Measurements from ENCODE around the gene ADM5. TPM values are rescaled to one million over a fixed set of nuclear protein-coding genes. Genes with fewer than 3 reads are reported as not detected.

The ADM5 gene
- total and polyA plus RNA-seq, 11 donors = 0.14 to 1.6 (median 0.60) TPM; not detected in 1

DNA sequence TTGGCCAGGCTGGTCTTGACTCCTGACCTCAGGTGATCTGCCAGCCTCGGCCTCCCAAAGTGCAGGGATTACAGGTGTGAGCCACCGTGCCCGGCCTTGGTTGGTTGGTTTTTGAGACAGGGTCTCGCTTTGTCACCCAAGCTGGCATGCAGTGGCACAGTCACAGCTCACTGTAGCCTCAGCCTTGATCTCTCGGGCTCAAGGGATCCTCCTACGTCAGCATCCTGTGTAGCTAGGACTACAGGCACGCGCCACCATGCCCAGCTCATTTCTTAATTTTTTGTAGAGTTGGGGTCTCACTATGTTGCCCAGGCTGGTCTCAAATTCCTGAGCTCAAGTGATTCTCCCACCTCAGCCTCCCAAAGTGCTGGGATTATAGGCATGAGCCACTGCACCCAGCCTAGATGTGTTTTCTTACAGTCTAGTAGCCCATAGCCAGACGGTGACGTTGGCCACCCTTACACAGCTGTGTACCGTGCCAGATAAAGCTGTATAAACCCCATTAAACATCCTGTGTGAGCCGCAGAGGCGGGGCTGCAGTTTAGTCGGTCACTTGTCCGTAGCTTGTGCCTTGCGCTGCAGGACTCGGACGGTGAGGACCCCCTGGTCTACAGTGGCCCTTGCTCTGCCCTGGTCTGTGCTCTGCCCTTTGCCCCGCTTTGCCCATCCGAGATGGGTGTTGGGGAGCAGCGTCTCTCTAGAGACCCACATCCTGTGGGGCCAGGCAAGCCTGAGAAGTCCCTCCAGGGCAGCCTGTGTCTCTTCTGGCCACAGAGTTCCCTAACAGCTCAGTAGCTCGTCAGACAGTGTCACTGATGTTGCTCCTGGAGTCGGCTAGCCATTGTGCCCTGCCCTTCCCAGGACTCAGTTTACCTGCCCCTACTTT lies 33.6 kb upstream of the ADM5 start:
- Histone ChIP-seq H3K4me3 (no peak overlapping the region), H3K9me3 (no peaks in the 10 kb centered on the region), H3K27ac (no peak overlapping the region), H3K36me3 (peaks cover 6 to 97% (median 90%) of the 10 kb centered on the region in 9 donors), H3K4me1 (no peaks in the 10 kb centered on the region), H3K27me3 (no peaks in the 10 kb centered on the region)
- TF ChIP-seq, protein P1, sequence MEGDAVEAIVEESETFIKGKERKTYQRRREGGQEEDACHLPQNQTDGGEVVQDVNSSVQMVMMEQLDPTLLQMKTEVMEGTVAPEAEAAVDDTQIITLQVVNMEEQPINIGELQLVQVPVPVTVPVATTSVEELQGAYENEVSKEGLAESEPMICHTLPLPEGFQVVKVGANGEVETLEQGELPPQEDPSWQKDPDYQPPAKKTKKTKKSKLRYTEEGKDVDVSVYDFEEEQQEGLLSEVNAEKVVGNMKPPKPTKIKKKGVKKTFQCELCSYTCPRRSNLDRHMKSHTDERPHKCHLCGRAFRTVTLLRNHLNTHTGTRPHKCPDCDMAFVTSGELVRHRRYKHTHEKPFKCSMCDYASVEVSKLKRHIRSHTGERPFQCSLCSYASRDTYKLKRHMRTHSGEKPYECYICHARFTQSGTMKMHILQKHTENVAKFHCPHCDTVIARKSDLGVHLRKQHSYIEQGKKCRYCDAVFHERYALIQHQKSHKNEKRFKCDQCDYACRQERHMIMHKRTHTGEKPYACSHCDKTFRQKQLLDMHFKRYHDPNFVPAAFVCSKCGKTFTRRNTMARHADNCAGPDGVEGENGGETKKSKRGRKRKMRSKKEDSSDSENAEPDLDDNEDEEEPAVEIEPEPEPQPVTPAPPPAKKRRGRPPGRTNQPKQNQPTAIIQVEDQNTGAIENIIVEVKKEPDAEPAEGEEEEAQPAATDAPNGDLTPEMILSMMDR (IDR thresholded peaks at IDR 0.05) = no peak
- TF ChIP-seq POLR2A (IDR thresholded peaks at IDR 0.05) = no peak
- ATAC-seq (no peak), DNase-seq (no peak)
- intact Hi-C loops (cut with DNase I) = no loop called here
- 89 to 94% (median 90%) methylated on average over 17 to 23 of the region's 23 CpGs for WGBS, 4 donors

DNA sequence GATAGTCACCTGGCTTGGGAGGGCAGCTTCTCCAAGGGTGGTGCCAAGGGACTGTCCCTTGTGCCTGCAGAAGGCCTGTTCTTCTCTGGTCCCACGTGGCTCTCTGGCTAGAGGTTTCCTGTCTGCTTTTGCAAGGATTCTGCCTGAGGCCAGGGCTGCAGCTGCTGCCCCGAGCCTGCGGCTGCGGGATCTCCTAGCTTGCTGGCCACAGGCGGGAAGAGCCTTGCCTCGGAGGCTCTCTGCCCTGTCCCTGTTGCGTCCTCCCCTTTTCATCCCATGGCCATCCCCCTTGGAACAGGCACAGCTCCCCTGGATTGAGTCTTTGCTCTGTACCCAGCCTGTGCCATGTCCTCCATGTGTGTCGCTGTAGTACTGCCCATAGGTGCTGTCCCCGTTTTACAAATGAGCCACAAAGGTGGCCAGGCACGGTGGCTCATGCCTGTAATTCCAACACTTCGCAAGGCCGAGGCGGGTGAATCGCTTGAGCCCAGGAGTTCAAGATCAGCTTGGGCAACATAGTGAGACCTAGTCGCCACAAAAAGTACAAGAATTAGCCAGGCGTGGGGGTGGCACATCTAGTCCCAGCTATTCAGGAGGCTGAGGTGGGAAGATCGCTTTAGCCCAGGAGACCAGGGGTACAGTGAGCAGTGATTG lies 32.8 kb upstream of the ADM5 start:
- peaks cover 6 to 98% (median 92%) of the 10 kb centered on the region in 9 donors for H3K36me3 ChIP-seq
- H3K4me1 ChIP-seq = no peaks in the 10 kb centered on the region
- no peak overlapping the region for H3K27ac ChIP-seq
- intact Hi-C loops (cut with DNase I) = no loop called here
- no peaks in the 10 kb centered on the region for H3K9me3 ChIP-seq
- H3K27me3 ChIP-seq = no peaks in the 10 kb centered on the region
- 91 to 93% (median 91%) methylated on average over 15 to 17 of the region's 17 CpGs for WGBS, 4 donors
- H3K4me3 ChIP-seq = no peak overlapping the region
- TF ChIP-seq POLR2A (IDR thresholded peaks at IDR 0.05) = no peak
- TF ChIP-seq, protein P1 (IDR thresholded peaks at IDR 0.05) = no peak
- DNase-seq = no peak
- no peak for ATAC-seq

DNA sequence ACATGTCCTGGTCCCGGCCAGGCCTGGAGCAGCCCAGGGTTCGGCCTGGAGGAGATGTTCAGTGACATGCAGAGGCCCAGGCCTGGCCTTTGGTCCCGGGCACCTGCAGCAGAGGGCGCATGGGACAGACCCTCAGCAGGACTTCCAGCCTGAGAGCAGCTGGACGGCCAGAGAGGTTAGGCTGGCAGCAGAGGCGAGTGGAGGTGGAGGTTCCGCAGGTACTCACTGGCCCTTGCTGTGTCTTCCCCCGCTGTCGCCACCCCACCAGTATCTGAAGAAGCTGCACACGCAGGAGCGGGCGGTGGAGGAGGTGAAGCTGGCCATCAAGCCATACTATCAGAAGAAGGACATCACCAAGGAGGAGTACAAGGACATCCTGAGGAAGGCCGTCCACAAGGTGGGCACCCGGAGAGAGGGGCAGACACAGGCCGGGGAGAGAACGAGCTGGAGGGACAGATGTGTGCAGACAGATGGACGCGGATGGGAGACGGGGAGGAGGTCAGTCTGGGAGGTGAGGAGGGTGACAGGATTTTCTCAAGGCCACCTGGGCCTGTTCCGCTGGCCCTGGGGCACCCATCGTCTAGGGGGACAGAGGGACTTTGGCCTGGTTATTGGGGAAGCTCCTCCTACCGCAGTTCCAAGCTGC lies 31.8 kb upstream of the ADM5 start:
- peaks cover 0 to 4% (median 0%) of the 10 kb centered on the region in 12 donors for H3K4me1 ChIP-seq
- no peak for TF ChIP-seq POLR2A (IDR thresholded peaks at IDR 0.05)
- TF ChIP-seq, protein P1 (IDR thresholded peaks at IDR 0.05) = no peak
- intact Hi-C loops (cut with DNase I) = no loop called here
- H3K9me3 ChIP-seq = no peaks in the 10 kb centered on the region
- no peak for ATAC-seq
- H3K27me3 ChIP-seq = no peaks in the 10 kb centered on the region
- no peak overlapping the region for H3K27ac ChIP-seq
- peaks cover 6 to 98% (median 97%) of the 10 kb centered on the region in 9 donors for H3K36me3 ChIP-seq
- DNase-seq = no peak
- 90 to 93% (median 92%) methylated on average over 22 of the region's 22 CpGs for WGBS, 4 donors
- no peak overlapping the region for H3K4me3 ChIP-seq

DNA sequence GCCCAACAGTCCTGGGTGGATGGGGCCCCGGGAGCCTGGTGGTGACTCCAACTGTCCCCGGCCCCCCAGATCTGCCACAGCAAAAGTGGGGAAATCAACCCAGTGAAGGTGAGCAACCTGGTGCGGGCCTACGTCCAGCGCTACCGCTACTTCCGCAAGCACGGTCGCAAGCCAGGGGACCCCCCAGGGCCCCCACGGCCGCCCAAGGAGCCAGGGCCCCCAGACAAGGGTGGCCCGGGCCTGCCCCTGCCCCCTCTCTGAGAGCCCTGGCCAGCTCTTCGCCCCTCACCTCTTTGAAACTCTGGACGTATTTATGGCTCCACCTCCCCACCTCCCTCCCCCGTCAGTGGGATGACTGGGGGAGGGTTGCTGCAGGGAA lies 31.3 kb upstream of the ADM5 start:
- Histone ChIP-seq H3K9me3 (no peaks in the 10 kb centered on the region), H3K27me3 (no peaks in the 10 kb centered on the region), H3K36me3 (peaks cover 6 to 98% (median 97%) of the 10 kb centered on the region in 9 donors), H3K4me1 (peaks cover 0 to 8% (median 0%) of the 10 kb centered on the region in 12 donors), H3K4me3 (no peak overlapping the region), H3K27ac (no peak overlapping the region)
- intact Hi-C loops (cut with DNase I) = no loop called here
- no peak for DNase-seq
- TF ChIP-seq POLR2A (IDR thresholded peaks at IDR 0.05) = no peak
- TF ChIP-seq, protein P1 (IDR thresholded peaks at IDR 0.05) = no peak
- no peak for ATAC-seq
- 69 to 88% (median 87%) methylated on average over 3 to 15 of the region's 15 CpGs for WGBS, 4 donors
